IMR-90 (cell line): Measurements from ENCODE around the gene SLC25A41. TPM values are rescaled to one million over a fixed set of nuclear protein-coding genes. Genes with fewer than 3 reads are reported as not detected.

Experiments
- ATAC-seq: fragments of 200-7000 bp; cut with Tn5 transposase; 2 replicates; pipeline ENCODE4 v1.9.1; 2020; ENCODE audit warnings: low read depth, mild to moderate bottlenecking, moderate library complexity
- BruUV-seq: library from RNA; stranded (reverse); fragments of 400-500 nt; replicated peaks from 2 replicates; lab custom pipeline; 2021; lab: Mats Ljungman, UMichigan
- CTCF ChIA-PET: fragments of 300-600 bp; formaldehyde crosslinking; extraction: SDS; loops from one replicate; lab custom pipeline; 2021; ENCODE audit warnings: antibody characterized with exemption; lab: Yijun Ruan, JAX
- POLR2A ChIA-PET: fragments of 300-600 bp; sonication (Branson Sonifier 250); formaldehyde crosslinking; loops from one replicate; lab custom pipeline; 2022; ENCODE audit warnings: antibody characterized with exemption; ENCODE audit not compliant: unreplicated experiment; lab: Charles Lee
- DNase-seq: peaks from one replicate; pipeline ENCODE4 v3.0.0; 2013
- H2AFZ ChIP-seq: replicated peaks from 2 replicates; pipeline ENCODE3; 2013; ENCODE audit warnings: low read length, mild to moderate bottlenecking; ENCODE audit not compliant: poor library complexity
- H2AK5ac ChIP-seq: 2 replicates; pipeline ENCODE4 v1.6.1; 2013; ENCODE audit warnings: low read depth, low read length, inconsistent platforms
- H2AK9ac ChIP-seq: replicated peaks from 2 replicates; pipeline ENCODE3; 2013; ENCODE audit warnings: mild to moderate bottlenecking, low read depth, low read length, moderate library complexity; ENCODE audit not compliant: poor library complexity
- H2BK120ac ChIP-seq: 2 replicates; pipeline ENCODE4 v1.6.1; 2013; ENCODE audit warnings: low read depth, low read length, inconsistent platforms
- H2BK15ac ChIP-seq: 3 replicates; pipeline ENCODE4 v1.6.1; 2013; ENCODE audit warnings: low read depth, low read length, inconsistent platforms
- H2BK20ac ChIP-seq: 2 replicates; pipeline ENCODE4 v1.6.1; 2013; ENCODE audit warnings: low read depth, mild to moderate bottlenecking, inconsistent platforms, low read length, moderate library complexity
- H2BK5ac ChIP-seq: 2 replicates; pipeline ENCODE4 v1.6.1; 2013; ENCODE audit warnings: mild to moderate bottlenecking, low read depth, low read length, inconsistent platforms; ENCODE audit not compliant: poor library complexity, severe bottlenecking
- H3K14ac ChIP-seq: replicated peaks from 2 replicates; pipeline ENCODE4 v1.6.1; 2013; ENCODE audit warnings: low read depth, low read length, inconsistent platforms
- H3K18ac ChIP-seq: 2 replicates; pipeline ENCODE4 v1.6.1; 2013; ENCODE audit warnings: low read depth, low read length, control low read depth
- H3K23ac ChIP-seq: 2 replicates; pipeline ENCODE4 v1.6.1; 2013; ENCODE audit warnings: low read depth, low read length, inconsistent platforms
- H3K27ac ChIP-seq: 2 replicates; pipeline ENCODE4 v1.5.1; 2013; ENCODE audit warnings: mild to moderate bottlenecking, control low read depth, low read length; ENCODE audit not compliant: insufficient read depth
- H3K27me3 ChIP-seq: 2 replicates; pipeline ENCODE4 v1.6.1; 2013; ENCODE audit warnings: low read length; ENCODE audit not compliant: control insufficient read depth, insufficient read depth
- H3K36me3 ChIP-seq: 2 replicates; pipeline ENCODE4 v1.6.1; 2013; ENCODE audit warnings: low read length, mixed read lengths; ENCODE audit not compliant: control insufficient read depth, insufficient read depth
- H3K4ac ChIP-seq: 2 replicates; pipeline ENCODE4 v1.6.1; 2013; ENCODE audit warnings: low read depth, low read length, inconsistent platforms
- H3K4me1 ChIP-seq: 2 replicates; pipeline ENCODE4 v1.6.1; 2013; ENCODE audit warnings: low read length, mixed read lengths; ENCODE audit not compliant: control insufficient read depth, insufficient read depth
- H3K4me2 ChIP-seq: 2 replicates; pipeline ENCODE4 v1.6.1; 2013; ENCODE audit warnings: low read depth, mild to moderate bottlenecking, control low read depth, low read length, moderate library complexity
- H3K4me3 ChIP-seq: 2 replicates; pipeline ENCODE4 v1.5.1; 2013; ENCODE audit warnings: low read depth, mild to moderate bottlenecking, control low read depth, low read length, moderate library complexity; ENCODE audit not compliant: insufficient read depth
- H3K56ac ChIP-seq: 2 replicates; pipeline ENCODE4 v1.6.1; 2013; ENCODE audit warnings: low read length, inconsistent platforms; ENCODE audit not compliant: insufficient read depth; ENCODE audit errors: extremely low read depth
- H3K79me1 ChIP-seq, 2 experiments: 2 replicates each; pipeline ENCODE4 v1.6.1; 2013; ENCODE audit warnings: low read length in 2 of 2, inconsistent platforms in 1 of 2, low read depth in 1 of 2
- H3K9ac ChIP-seq: 2 replicates; pipeline ENCODE4 v1.6.1; 2013; ENCODE audit warnings: low read depth, low read length, control low read depth
- H3K9me1 ChIP-seq: 2 replicates; pipeline ENCODE4 v1.6.1; 2013; ENCODE audit warnings: low read length, inconsistent platforms; ENCODE audit not compliant: insufficient read depth
- H3K9me3 ChIP-seq: 2 replicates; pipeline ENCODE4 v1.6.1; 2013; ENCODE audit warnings: low read length; ENCODE audit not compliant: control insufficient read depth, insufficient read depth
- H4K20me1 ChIP-seq: 2 replicates; pipeline ENCODE4 v1.6.1; 2013; ENCODE audit warnings: low read length, inconsistent platforms; ENCODE audit not compliant: insufficient read depth
- H4K5ac ChIP-seq: 2 replicates; pipeline ENCODE4 v1.6.1; 2013; ENCODE audit warnings: mild to moderate bottlenecking, low read depth, low read length, control low read depth
- H4K8ac ChIP-seq, 2 experiments: 2 replicates each; pipeline ENCODE4 v1.6.1; 2013; ENCODE audit warnings: low read depth in 2 of 2, low read length in 2 of 2, control low read depth in 1 of 2, inconsistent platforms in 1 of 2
- H4K91ac ChIP-seq: 2 replicates; pipeline ENCODE4 v1.6.1; 2013; ENCODE audit warnings: low read depth, low read length, inconsistent platforms; ENCODE audit not compliant: insufficient read depth
- BHLHE40 ChIP-seq: fragments of 150-350 bp; IDR thresholded peaks from 2 replicates; pipeline ENCODE4 v1.6.1; 2016; ENCODE audit warnings: mild to moderate bottlenecking, low read depth, low read length
- CHD1 ChIP-seq: IDR thresholded peaks from 2 replicates; pipeline ENCODE4 v1.6.1; 2012; ENCODE audit warnings: low read depth, low read length, improper control_type of control experiment
- MAFK ChIP-seq: IDR thresholded peaks from 2 replicates; pipeline ENCODE4 v1.6.1; 2012; ENCODE audit warnings: low read depth, low read length, improper control_type of control experiment
- MXI1 ChIP-seq: IDR thresholded peaks from 2 replicates; pipeline ENCODE4 v1.6.1; 2012; ENCODE audit warnings: low read depth, mild to moderate bottlenecking, low read length, moderate library complexity, borderline replicate concordance
- POLR2A ChIP-seq: IDR thresholded peaks from 2 replicates; pipeline ENCODE4 v1.6.1; 2012; ENCODE audit warnings: mild to moderate bottlenecking, low read depth, low read length
- RCOR1 ChIP-seq: IDR thresholded peaks from 2 replicates; pipeline ENCODE4 v1.6.1; 2012; ENCODE audit warnings: mild to moderate bottlenecking, low read length, improper control_type of control experiment; ENCODE audit not compliant: insufficient replicate concordance
- WGBS, 2 experiments: methylation state at CpG; one replicate each; pipeline versions ENCODE4 v1.1.5 to v1.1.7; 2013; ENCODE audit warnings: missing lambda C conversion rate in 2 of 2; ENCODE audit not compliant: insufficient read length in 1 of 2; ENCODE audit errors: extremely low coverage in 2 of 2; 5-methylcytosine and 5-hydroxymethylcytosine counted together
- dilution Hi-C: fragments of 300-500 bp; cut with HindIII; formaldehyde crosslinking; loops from one replicate; pipeline ENCODE4 v1.14.3; 2018; ENCODE audit warnings: low sequenced_read_pairs; ENCODE audit not compliant: unreplicated experiment
- in situ Hi-C: fragments of 300-500 bp; cut with MboI; formaldehyde crosslinking; loops from 3 replicates; pipeline ENCODE4 v1.14.3; 2019; ENCODE audit warnings: low sequenced_read_pairs, inconsistent platforms, mixed read lengths
- intact Hi-C: fragments of 100-400 bp; cut with micrococcal nuclease; formaldehyde crosslinking; loops from 2 replicates; pipeline ENCODE4 v1.10.0; 2022
- polyA plus RNA-seq, 3 experiments: library from polyadenylated mRNA; depleted of rRNA; stranded (reverse); fragments of >200 nt; gene quantifications; 2 replicates each; pipeline ENCODE4 v1.2.3, GENCODE V29; 2012; ENCODE audit warnings: low replicate concordance in 1 of 3
- total RNA-seq: library from RNA; depleted of rRNA; stranded (reverse); fragments of >200 nt; gene quantifications from 2 replicates; pipeline ENCODE4 v1.2.3, GENCODE V29; 2012
- TF ChIP-seq, protein P1 (sequence below): fragments of 150-350 bp; IDR thresholded peaks from 2 replicates; pipeline ENCODE4 v1.6.1; 2016; ENCODE audit warnings: low read depth, mild to moderate bottlenecking, low read length, moderate library complexity, borderline replicate concordance

SLC25A41 gene
- total and polyA plus RNA-seq, 2 of the 4 experiments (the other 2 are of a cell fraction): not detected

GRCh38 chr19:6478815-6479214 lies 45.3 kb upstream of the SLC25A41 start:
- no peaks in the 10 kb centered on the region for H3K79me1 ChIP-seq
- peaks cover 3% of the 10 kb centered on the region; the same call in 1 of the 2 replicates for H3K9me3 ChIP-seq
- ChIA-PET CTCF (no interaction called here), POLR2A (no interaction called here)
- H4K91ac ChIP-seq: no peak overlapping the region
- no peaks in the 10 kb centered on the region for H4K20me1 ChIP-seq
- H2AK5ac ChIP-seq: no peak overlapping the region
- BruUV-seq: no TSS peak
- H3K14ac ChIP-seq: no peak overlapping the region
- no peak overlapping the region for H3K18ac ChIP-seq
- H3K4me3 ChIP-seq: no peak overlapping the region
- DNase-seq (no peak), ATAC-seq (no peak)
- H3K4me2 ChIP-seq: no peak overlapping the region
- no peak overlapping the region for H2BK5ac ChIP-seq
- no peaks in the 10 kb centered on the region for H3K4me1 ChIP-seq
- H3K9ac ChIP-seq: no peak overlapping the region
- H3K4ac ChIP-seq: no peak overlapping the region
- H2BK20ac ChIP-seq: no peak overlapping the region
- no peak overlapping the region for H2BK15ac ChIP-seq
- no peak overlapping the region for H3K23ac ChIP-seq
- H4K5ac ChIP-seq: no peak overlapping the region
- dilution Hi-C loops (no loop called here), in situ Hi-C loops (no loop called here), intact Hi-C loops (no loop called here)
- TF ChIP-seq MAFK (no peak), MXI1 (no peak), BHLHE40 (no peak), CHD1 (no peak), POLR2A (no peak), RCOR1 (no peak)
- TF ChIP-seq, protein P1, sequence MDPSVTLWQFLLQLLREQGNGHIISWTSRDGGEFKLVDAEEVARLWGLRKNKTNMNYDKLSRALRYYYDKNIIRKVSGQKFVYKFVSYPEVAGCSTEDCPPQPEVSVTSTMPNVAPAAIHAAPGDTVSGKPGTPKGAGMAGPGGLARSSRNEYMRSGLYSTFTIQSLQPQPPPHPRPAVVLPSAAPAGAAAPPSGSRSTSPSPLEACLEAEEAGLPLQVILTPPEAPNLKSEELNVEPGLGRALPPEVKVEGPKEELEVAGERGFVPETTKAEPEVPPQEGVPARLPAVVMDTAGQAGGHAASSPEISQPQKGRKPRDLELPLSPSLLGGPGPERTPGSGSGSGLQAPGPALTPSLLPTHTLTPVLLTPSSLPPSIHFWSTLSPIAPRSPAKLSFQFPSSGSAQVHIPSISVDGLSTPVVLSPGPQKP: no peak
- 83% methylated on average over 1 of the region's 13 CpGs; no CpG with 5 or more reads in 1 of the 2 experiments for WGBS, 2 experiments
- no peak overlapping the region for H3K27ac ChIP-seq
- H4K8ac ChIP-seq: no peak overlapping the region
- peaks cover 12% of the 10 kb centered on the region for H3K27me3 ChIP-seq
- H3K36me3 ChIP-seq: no peaks in the 10 kb centered on the region
- no peak overlapping the region for H2AK9ac ChIP-seq
- no peak overlapping the region for H2AFZ ChIP-seq
- no peak overlapping the region for H3K56ac ChIP-seq
- no peaks in the 10 kb centered on the region for H3K9me1 ChIP-seq
- H2BK120ac ChIP-seq: no peak overlapping the region
